DOHH2 (cell line): ENCODE measurements around the gene DDAH2.

Experiments
- H3F3A ChIP-seq: fragments of 200-600 bp; sonication (generic), shearing (Covaris generic); 2 replicates; pipeline ENCODE4 v1.6.0; 2016; ENCODE audit warnings: antibody characterized with exemption, mild to moderate bottlenecking; ENCODE audit not compliant: control insufficient read depth, insufficient read depth
- H3K27ac ChIP-seq: fragments of 200-600 bp; sonication (generic); 2 replicates; pipeline ENCODE4 v1.5.1; 2014; ENCODE audit warnings: low read depth, mild to moderate bottlenecking, low read length, moderate library complexity
- H3K27me3 ChIP-seq: fragments of 200-600 bp; sonication (generic); 2 replicates; pipeline ENCODE4 v1.6.1; 2014; ENCODE audit warnings: mild to moderate bottlenecking, low read length, mixed read lengths; ENCODE audit not compliant: control insufficient read depth
- H3K36me3 ChIP-seq: fragments of 200-600 bp; sonication (generic); 2 replicates; pipeline ENCODE4 v1.6.1; 2014; ENCODE audit warnings: mild to moderate bottlenecking, low read length, moderate library complexity, mixed read lengths; ENCODE audit not compliant: control insufficient read depth
- H3K4me1 ChIP-seq: fragments of 200-600 bp; sonication (generic); 2 replicates; pipeline ENCODE4 v1.6.1; 2014; ENCODE audit warnings: mild to moderate bottlenecking, low read length, mixed read lengths; ENCODE audit not compliant: control insufficient read depth
- H3K4me2 ChIP-seq: fragments of 200-600 bp; sonication (generic); 2 replicates; pipeline ENCODE4 v1.6.0; 2014; ENCODE audit warnings: mild to moderate bottlenecking, low read length, moderate library complexity
- H3K4me3 ChIP-seq: fragments of 200-600 bp; sonication (generic); 2 replicates; pipeline ENCODE4 v1.5.1; 2014; ENCODE audit warnings: mild to moderate bottlenecking, low read length, mixed read lengths
- H3K79me2 ChIP-seq: fragments of 200-600 bp; sonication (generic); 2 replicates; pipeline ENCODE4 v1.6.1; 2014; ENCODE audit warnings: mild to moderate bottlenecking, low read length, mixed read lengths; ENCODE audit not compliant: control insufficient read depth
- H3K9me2 ChIP-seq: fragments of 200-600 bp; sonication (generic); replicated peaks from 2 replicates; pipeline ENCODE4 v1.6.1; 2014; ENCODE audit warnings: mild to moderate bottlenecking, low read length, mixed read lengths; ENCODE audit not compliant: control insufficient read depth
- H3K9me3 ChIP-seq: fragments of 200-600 bp; sonication (generic); 2 replicates; pipeline ENCODE4 v1.6.1; 2014; ENCODE audit warnings: antibody characterized with exemption, low read length, mixed read lengths; ENCODE audit not compliant: control insufficient read depth, insufficient read depth
- H4K20me1 ChIP-seq: fragments of 200-600 bp; sonication (generic); 2 replicates; pipeline ENCODE4 v1.6.0; 2014; ENCODE audit warnings: low read depth, mild to moderate bottlenecking, antibody characterized with exemption, low read length, moderate library complexity; ENCODE audit not compliant: control insufficient read depth, insufficient read depth
- CTCF ChIP-seq: fragments of 200-600 bp; sonication (generic); IDR thresholded peaks from one replicate; pipeline ENCODE4 v1.5.1; 2014; ENCODE audit warnings: antibody characterized with exemption, mild to moderate bottlenecking, low read depth, low read length; ENCODE audit not compliant: poor library complexity, severe bottlenecking
- EZH2phosphoT487 ChIP-seq: fragments of 200-600 bp; sonication (generic); IDR thresholded peaks from 2 replicates; pipeline ENCODE4 v1.6.1; 2017; ENCODE audit warnings: borderline replicate concordance, mild to moderate bottlenecking, antibody characterized with exemption, low read length, moderate library complexity, mixed read lengths

DDAH2 gene

GRCh38 chr6:31713465-31713864, 15.6 kb downstream of the DDAH2 start:
- no peak for TF ChIP-seq EZH2phosphoT487
- no peak for TF ChIP-seq CTCF
- Histone ChIP-seq H3K79me2 (no peaks in the 10 kb centered on the region), H3K27ac (no peak overlapping the region), H3K4me1 (peaks cover 5% of the 10 kb centered on the region; the same call in 1 of the 2 replicates), H4K20me1 (no peaks in the 10 kb centered on the region), H3F3A (no peaks in the 10 kb centered on the region), H3K4me3 (no peak overlapping the region), H3K4me2 (no peak overlapping the region), H3K36me3 (no peaks in the 10 kb centered on the region), H3K9me3 (no peaks in the 10 kb centered on the region), H3K27me3 (peaks cover 47% of the 10 kb centered on the region), H3K9me2 (no peaks in the 10 kb centered on the region)

- peaks cover 5% of the 10 kb centered on the region; the same call in 1 of the 2 replicates for H3K4me1 ChIP-seq
- H3K4me3 ChIP-seq: no peak overlapping the region
- H3K79me2 ChIP-seq: no peaks in the 10 kb centered on the region
- H3K27me3 ChIP-seq: peaks cover 47% of the 10 kb centered on the region
- no peaks in the 10 kb centered on the region for H3K36me3 ChIP-seq
- no peaks in the 10 kb centered on the region for H3F3A ChIP-seq
- H3K9me3 ChIP-seq: no peaks in the 10 kb centered on the region
- no peaks in the 10 kb centered on the region for H4K20me1 ChIP-seq
- H3K9me2 ChIP-seq: no peaks in the 10 kb centered on the region
- no peak overlapping the region for H3K27ac ChIP-seq
- TF ChIP-seq CTCF (peak; percentile 34), EZH2phosphoT487 (no peak)
- no peak overlapping the region for H3K4me2 ChIP-seq
Observed at GRCh38 chr6:31712296-31712695, 16.8 kb downstream of the DDAH2 start.

DNA sequence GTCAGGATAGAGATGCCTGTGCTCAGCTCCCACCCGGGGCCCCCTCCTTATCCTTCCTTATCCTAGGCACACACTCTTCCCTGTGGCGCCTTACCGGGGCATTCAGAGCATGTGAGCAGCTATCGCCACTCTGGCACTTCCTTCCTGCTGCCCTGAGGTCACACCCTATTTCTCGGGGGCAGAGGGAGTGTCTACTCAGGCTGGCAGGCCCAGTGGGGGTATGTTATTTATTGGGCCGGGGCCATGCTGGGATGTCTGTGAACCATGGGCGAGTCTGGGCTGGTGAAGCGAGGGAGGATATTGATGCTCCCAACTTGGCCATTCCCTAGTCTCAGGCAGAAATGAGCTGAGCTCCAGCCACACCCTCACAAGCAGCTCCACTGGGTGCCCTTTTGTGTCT, 17.9 kb downstream of the DDAH2 start:
- Histone ChIP-seq H3K36me3 (no peaks in the 10 kb centered on the region), H3K79me2 (no peaks in the 10 kb centered on the region), H3K4me1 (peaks cover 5% of the 10 kb centered on the region; the same call in 1 of the 2 replicates), H3K9me3 (no peaks in the 10 kb centered on the region), H3K27me3 (peaks cover 47% of the 10 kb centered on the region), H3F3A (no peaks in the 10 kb centered on the region), H4K20me1 (no peaks in the 10 kb centered on the region), H3K4me2 (no peak overlapping the region), H3K4me3 (no peak overlapping the region), H3K9me2 (no peaks in the 10 kb centered on the region), H3K27ac (no peak overlapping the region)
- no peak for TF ChIP-seq EZH2phosphoT487
- TF ChIP-seq CTCF: no peak
